ENCODE results near the gene KLHL21. TPM values are rescaled to one million over a fixed set of nuclear protein-coding genes. Genes with fewer than 3 reads are reported as not detected.
"Not testable (repeated sequence)": the region's sequence is repeated elsewhere in the genome, so short reads cannot be mapped to it uniquely, and the experiment has no call there.

KLHL21 gene
- total RNA-seq, 1 experiment from 2014 or later = 12.2 TPM

DNA sequence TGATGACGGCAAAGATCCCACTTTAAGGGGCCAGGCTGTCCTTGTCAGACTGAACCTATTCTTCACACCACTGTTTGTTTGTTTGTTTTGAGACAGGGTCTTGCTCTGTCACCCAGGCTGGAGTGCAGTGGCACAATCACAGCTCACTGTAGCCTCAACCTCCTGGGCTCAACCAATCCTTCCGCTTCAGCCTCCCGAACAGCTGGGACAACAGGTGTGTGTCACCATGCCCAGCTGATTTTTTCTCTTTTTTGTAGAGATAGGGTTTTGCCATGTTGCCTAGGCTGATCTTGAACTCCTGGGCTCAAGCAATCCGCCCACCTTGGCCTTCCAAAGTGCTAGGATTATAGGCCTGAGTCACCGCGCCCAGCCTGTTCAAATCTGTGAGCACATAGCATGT lies 34.1 kb upstream of the KLHL21 start:
- Histone ChIP-seq H3K9ac (ENCODE audit: low read length) (peak overlapping the region; percentile 46; the same call in 1 of the 2 replicates), H3K4me1 (ENCODE audit: low read length) (peaks cover 12% of the 10 kb centered on the region), H3K36me3 (ENCODE audit: insufficient read depth, low read length) (peaks cover 24% of the 10 kb centered on the region; the same call in 1 of the 2 replicates)
- not testable (repeated sequence) for H3K27me3 ChIP-seq (ENCODE audit: low read length); H3K9me2 ChIP-seq (replicated peaks; ENCODE audit: insufficient read depth, low read length); H3K9me3 ChIP-seq (ENCODE audit: low read length); H3K79me2 ChIP-seq (ENCODE audit: low read length); H4K20me1 ChIP-seq (ENCODE audit: insufficient read depth, low read depth, low read length); H3K4me2 ChIP-seq (ENCODE audit: low read depth, low read length, poor library complexity, severe bottlenecking); H2AFZ ChIP-seq (ENCODE audit: low read length); H3K4me3 ChIP-seq (ENCODE audit: low read length); H3K27ac ChIP-seq (ENCODE audit: low read length); DNase-seq

DNA sequence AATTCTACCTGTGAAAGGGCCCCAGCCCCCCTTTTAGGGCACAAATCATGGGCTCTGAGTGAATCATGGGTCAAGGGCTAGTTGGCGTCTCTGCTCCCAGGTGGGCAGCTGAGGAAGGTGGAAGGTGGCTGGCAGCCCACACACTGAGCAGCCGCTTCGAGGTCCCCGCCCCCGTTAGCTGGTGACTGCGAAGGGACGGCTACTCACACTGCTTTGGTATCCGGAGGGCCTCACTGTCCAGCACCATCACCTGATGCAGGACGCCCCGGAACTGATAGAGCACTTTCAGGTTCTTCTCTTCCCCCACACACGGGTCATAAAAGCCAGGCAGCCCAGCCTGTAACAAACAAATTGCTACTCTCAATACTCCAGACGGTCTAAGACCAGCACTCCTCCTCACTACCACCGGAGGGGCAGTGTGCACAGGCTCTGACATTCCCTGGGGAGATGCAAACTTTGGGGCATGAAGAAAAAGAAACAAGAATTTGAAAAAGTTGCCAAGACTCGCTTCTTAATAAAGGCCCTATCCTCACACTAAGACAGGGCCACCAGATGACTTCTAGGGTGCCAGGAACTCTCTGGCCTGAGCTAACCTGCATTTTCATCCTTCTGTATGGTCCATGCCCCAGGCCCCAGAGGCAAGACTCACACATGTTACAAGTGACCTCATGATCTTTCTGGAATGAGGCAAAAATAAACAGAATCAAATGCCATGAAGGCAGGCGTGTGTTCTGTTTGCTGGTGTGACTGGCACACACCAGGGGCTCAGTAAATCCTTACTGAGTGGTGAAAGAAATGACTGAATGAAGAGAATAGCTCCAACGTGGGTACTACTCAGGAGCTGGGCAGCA lies 33.5 kb upstream of the KLHL21 start:
- Histone ChIP-seq H3K9me2 (replicated peaks; ENCODE audit: insufficient read depth, low read length) (no peaks in the 10 kb centered on the region), H3K4me1 (ENCODE audit: low read length) (peaks cover 12% of the 10 kb centered on the region), H3K9me3 (ENCODE audit: low read length) (no peaks in the 10 kb centered on the region), H3K4me2 (ENCODE audit: low read depth, low read length, poor library complexity, severe bottlenecking) (no peak overlapping the region), H3K36me3 (ENCODE audit: insufficient read depth, low read length) (peaks cover 24% of the 10 kb centered on the region; the same call in 1 of the 2 replicates), H3K27ac (ENCODE audit: low read length) (no peak overlapping the region), H3K79me2 (ENCODE audit: low read length) (no peaks in the 10 kb centered on the region), H3K27me3 (ENCODE audit: low read length) (no peaks in the 10 kb centered on the region), H2AFZ (ENCODE audit: low read length) (no peak overlapping the region), H4K20me1 (ENCODE audit: insufficient read depth, low read depth, low read length) (no peaks in the 10 kb centered on the region), H3K4me3 (ENCODE audit: low read length) (no peak overlapping the region), H3K9ac (ENCODE audit: low read length) (peak overlapping the region; percentile 46)
- DNase-seq = peak; percentile 69

DNA sequence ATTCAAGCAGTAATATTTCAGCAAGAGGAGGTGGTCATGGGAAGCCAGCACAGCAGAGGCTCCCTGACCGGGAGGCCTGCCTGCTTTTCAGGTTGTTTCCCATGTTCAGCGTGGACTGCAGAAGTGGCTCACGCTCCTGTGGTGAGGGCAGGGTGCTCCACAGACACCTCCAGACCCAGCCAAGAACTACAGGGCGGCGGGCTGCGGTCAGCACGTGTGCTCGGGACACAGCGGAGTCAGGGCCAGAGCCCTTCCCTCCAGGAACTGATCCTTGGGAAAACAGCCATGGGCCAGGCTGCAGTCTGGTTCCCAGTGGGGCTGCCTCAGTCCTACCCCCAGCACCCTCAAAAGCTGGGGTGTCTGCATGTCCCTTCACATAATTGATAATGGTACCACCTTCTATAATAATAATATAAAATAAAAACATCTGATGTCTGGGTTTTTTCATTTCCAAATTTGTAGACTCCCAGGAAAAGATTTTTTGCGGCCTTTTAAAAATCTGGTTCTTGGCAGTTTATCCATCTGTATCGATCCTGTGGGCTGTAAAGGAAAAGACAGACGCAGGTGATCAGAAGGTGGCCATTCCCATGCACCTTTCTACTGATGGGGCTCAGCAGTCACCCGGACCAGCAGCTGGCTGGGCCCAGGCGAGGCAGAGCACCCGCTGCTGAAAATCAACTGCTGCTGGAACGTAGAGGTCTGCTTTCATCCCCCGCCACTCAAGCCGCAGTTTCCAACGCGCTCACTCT lies 32.7 kb upstream of the KLHL21 start:
- Histone ChIP-seq H3K4me3 (ENCODE audit: low read length) (no peak overlapping the region), H3K9ac (ENCODE audit: low read length) (no peak overlapping the region), H3K27ac (ENCODE audit: low read length) (no peak overlapping the region), H3K79me2 (ENCODE audit: low read length) (no peaks in the 10 kb centered on the region), H4K20me1 (ENCODE audit: insufficient read depth, low read depth, low read length) (no peaks in the 10 kb centered on the region), H3K9me3 (ENCODE audit: low read length) (no peaks in the 10 kb centered on the region), H3K4me2 (ENCODE audit: low read depth, low read length, poor library complexity, severe bottlenecking) (no peak overlapping the region), H3K4me1 (ENCODE audit: low read length) (peaks cover 12% of the 10 kb centered on the region), H3K36me3 (ENCODE audit: insufficient read depth, low read length) (peaks cover 24% of the 10 kb centered on the region; the same call in 1 of the 2 replicates), H3K9me2 (replicated peaks; ENCODE audit: insufficient read depth, low read length) (no peaks in the 10 kb centered on the region), H3K27me3 (ENCODE audit: low read length) (no peaks in the 10 kb centered on the region), H2AFZ (ENCODE audit: low read length) (no peak overlapping the region)
- DNase-seq = no peak

DNA sequence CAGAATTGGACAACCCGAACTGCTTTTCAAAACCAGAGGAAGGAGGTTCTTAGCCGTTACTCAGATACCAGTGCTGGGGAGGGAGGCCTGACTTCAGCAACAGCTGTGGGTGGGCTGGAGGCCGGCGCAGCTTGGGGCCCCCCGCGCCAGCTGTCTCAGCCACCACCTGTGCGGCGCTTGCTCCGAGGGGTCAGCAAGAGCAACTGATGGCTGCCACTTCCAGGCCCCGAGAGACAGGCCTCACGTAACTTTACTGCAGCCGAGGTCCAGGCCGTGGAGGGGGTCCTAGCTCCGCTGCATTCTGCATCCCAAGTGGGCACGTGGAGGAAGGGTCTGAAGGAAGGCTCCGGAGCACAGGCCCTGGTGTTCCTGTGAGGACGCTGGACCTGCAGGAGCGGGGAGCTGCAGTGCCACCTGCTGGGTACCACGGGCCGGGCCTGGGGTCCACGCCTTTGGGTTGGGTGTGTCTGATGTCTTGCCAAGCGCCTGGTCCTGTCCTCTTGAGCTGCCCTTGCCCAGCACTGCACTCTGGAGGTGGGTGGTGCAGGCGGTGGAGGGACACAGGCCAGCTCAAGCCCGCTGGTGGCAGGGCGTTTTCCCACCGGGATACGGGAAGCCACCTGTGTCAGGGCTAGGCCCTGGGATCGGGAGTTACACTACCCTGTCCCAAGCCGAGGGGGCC lies 31.8 kb upstream of the KLHL21 start:
- peak; percentile 71 for DNase-seq
- Histone ChIP-seq H3K4me3 (ENCODE audit: low read length) (no peak overlapping the region), H3K4me2 (ENCODE audit: low read depth, low read length, poor library complexity, severe bottlenecking) (no peak overlapping the region), H3K4me1 (ENCODE audit: low read length) (peaks cover 12% of the 10 kb centered on the region), H3K36me3 (ENCODE audit: insufficient read depth, low read length) (peaks cover 21% of the 10 kb centered on the region; the same call in 1 of the 2 replicates), H3K79me2 (ENCODE audit: low read length) (no peaks in the 10 kb centered on the region), H3K9ac (ENCODE audit: low read length) (no peak overlapping the region), H3K9me3 (ENCODE audit: low read length) (no peaks in the 10 kb centered on the region), H2AFZ (ENCODE audit: low read length) (no peak overlapping the region), H3K27me3 (ENCODE audit: low read length) (no peaks in the 10 kb centered on the region), H3K27ac (ENCODE audit: low read length) (no peak overlapping the region), H4K20me1 (ENCODE audit: insufficient read depth, low read depth, low read length) (no peaks in the 10 kb centered on the region), H3K9me2 (replicated peaks; ENCODE audit: insufficient read depth, low read length) (no peaks in the 10 kb centered on the region)

DNA sequence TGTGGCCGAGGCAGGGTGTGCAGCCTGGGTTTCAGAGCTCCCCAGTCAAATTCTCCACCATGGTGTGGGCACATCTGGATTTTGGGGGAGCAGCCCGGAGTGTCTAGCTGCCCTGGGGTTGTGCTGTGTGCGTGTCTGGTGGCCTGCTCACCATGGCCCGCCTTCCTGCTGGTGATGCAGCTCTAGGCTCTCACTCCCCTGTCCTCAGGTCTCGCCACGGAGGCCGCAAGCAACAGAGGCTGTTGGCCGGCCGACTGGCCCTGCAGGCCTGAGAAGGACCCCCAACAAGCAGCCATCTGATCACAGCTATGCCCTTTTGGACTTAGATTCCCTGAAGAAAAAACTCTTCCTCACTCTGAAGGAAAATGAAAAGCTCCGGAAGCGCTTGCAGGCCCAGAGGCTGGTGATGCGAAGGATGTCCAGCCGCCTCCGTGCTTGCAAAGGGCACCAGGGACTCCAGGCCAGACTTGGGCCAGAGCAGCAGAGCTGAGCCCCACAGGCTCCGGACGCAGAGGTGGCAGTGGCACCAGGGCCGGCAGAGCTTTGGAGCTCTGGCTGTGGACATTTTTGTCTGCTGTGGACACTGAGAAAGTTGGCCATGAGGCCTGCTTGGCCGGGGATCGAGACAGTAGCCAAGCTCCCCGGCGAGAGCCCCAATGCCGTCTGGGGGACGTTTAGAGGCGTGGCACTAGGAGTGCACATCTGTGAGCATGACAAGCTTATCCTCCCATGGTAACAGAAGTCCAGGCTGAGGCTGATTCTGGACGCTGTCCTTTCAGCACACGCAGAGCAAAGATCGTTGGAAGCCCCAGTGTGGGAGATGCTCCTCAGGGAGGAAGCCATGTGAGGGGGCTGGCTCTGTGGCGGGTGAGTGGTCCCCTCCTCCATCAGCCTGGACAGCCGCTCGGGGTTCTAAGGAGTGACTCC lies 30.2 kb upstream of the KLHL21 start:
- H3K27me3 ChIP-seq (ENCODE audit: low read length) = no peaks in the 10 kb centered on the region
- H3K4me2 ChIP-seq (ENCODE audit: low read depth, low read length, poor library complexity, severe bottlenecking) = no peak overlapping the region
- no peak overlapping the region for H3K9ac ChIP-seq (ENCODE audit: low read length)
- no peak overlapping the region for H3K4me3 ChIP-seq (ENCODE audit: low read length)
- H3K27ac ChIP-seq (ENCODE audit: low read length) = no peak overlapping the region
- H3K36me3 ChIP-seq (ENCODE audit: insufficient read depth, low read length) = peaks cover 14% of the 10 kb centered on the region; the same call in 1 of the 2 replicates
- peaks cover 2% of the 10 kb centered on the region; the same call in 1 of the 2 replicates for H3K79me2 ChIP-seq (ENCODE audit: low read length)
- H3K9me2 ChIP-seq (replicated peaks; ENCODE audit: insufficient read depth, low read length) = no peaks in the 10 kb centered on the region
- H3K4me1 ChIP-seq (ENCODE audit: low read length) = peaks cover 12% of the 10 kb centered on the region
- DNase-seq = no peak
- H3K9me3 ChIP-seq (ENCODE audit: low read length) = no peaks in the 10 kb centered on the region
- no peaks in the 10 kb centered on the region for H4K20me1 ChIP-seq (ENCODE audit: insufficient read depth, low read depth, low read length)
- no peak overlapping the region for H2AFZ ChIP-seq (ENCODE audit: low read length)

DNA sequence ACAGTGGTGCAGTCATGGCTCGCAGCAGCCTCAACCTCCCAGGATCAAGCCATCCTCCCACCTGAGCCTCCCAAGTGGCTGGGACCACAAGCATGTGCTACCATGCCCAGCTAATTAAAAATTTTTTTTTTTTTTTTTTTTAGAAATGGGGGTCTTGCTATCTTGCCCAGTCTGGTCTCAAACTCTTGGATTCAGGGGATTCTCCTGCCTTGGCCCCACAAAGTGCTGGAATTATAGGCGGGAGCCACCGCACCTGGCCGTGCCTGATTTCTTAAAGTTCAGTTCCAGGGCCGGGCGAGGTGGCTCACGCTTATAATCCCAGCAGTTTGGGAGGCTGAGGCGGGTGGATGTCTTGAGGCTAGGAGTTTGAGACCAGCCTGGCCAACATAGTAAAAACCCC lies 28.4 kb upstream of the KLHL21 start:
- Histone ChIP-seq H2AFZ (ENCODE audit: low read length) (no peak overlapping the region), H3K27me3 (ENCODE audit: low read length) (no peaks in the 10 kb centered on the region), H4K20me1 (ENCODE audit: insufficient read depth, low read depth, low read length) (no peaks in the 10 kb centered on the region), H3K4me2 (ENCODE audit: low read depth, low read length, poor library complexity, severe bottlenecking) (no peak overlapping the region), H3K79me2 (ENCODE audit: low read length) (peaks cover 20% of the 10 kb centered on the region), H3K4me3 (ENCODE audit: low read length) (no peak overlapping the region), H3K9ac (ENCODE audit: low read length) (no peak overlapping the region), H3K9me2 (replicated peaks; ENCODE audit: insufficient read depth, low read length) (no peaks in the 10 kb centered on the region), H3K4me1 (ENCODE audit: low read length) (peaks cover 8% of the 10 kb centered on the region), H3K9me3 (ENCODE audit: low read length) (no peaks in the 10 kb centered on the region), H3K27ac (ENCODE audit: low read length) (no peak overlapping the region), H3K36me3 (ENCODE audit: insufficient read depth, low read length) (0 out of 2 replicates have a peak, but pooled peaks cover 4% of the 10 kb centered on the region)
- no peak for DNase-seq

DNA sequence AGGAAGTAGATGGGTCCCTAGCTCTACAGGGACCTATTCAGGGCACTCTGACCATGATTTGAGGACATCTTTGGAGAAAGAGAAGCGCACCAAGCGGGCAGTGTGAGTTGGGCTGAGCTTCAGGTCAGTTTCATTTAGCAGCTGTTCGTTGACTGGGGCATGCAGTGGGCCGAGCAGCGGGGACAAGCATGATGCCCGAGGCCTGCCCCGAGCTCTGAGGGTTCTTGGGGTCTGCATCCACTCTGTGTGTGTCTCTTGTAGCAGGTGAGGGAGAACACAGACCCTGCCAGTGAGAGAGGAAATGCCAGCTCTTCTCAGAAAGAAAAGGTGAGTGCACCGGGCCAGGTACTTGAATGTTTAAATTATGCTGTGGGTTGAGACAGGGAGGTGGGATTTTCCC lies 27.4 kb upstream of the KLHL21 start:
- H3K9me2 ChIP-seq (replicated peaks; ENCODE audit: insufficient read depth, low read length) = no peaks in the 10 kb centered on the region
- H3K36me3 ChIP-seq (ENCODE audit: insufficient read depth, low read length) = 0 out of 2 replicates have a peak, but pooled peaks cover 4% of the 10 kb centered on the region
- no peak overlapping the region for H3K27ac ChIP-seq (ENCODE audit: low read length)
- no peak overlapping the region for H3K4me2 ChIP-seq (ENCODE audit: low read depth, low read length, poor library complexity, severe bottlenecking)
- no peaks in the 10 kb centered on the region for H3K27me3 ChIP-seq (ENCODE audit: low read length)
- H3K4me1 ChIP-seq (ENCODE audit: low read length) = peaks cover 7% of the 10 kb centered on the region
- no peak for DNase-seq
- no peak overlapping the region for H3K9ac ChIP-seq (ENCODE audit: low read length)
- H3K4me3 ChIP-seq (ENCODE audit: low read length) = no peak overlapping the region
- peaks cover 28% of the 10 kb centered on the region for H3K79me2 ChIP-seq (ENCODE audit: low read length)
- H2AFZ ChIP-seq (ENCODE audit: low read length) = no peak overlapping the region
- H3K9me3 ChIP-seq (ENCODE audit: low read length) = no peaks in the 10 kb centered on the region
- no peaks in the 10 kb centered on the region for H4K20me1 ChIP-seq (ENCODE audit: insufficient read depth, low read depth, low read length)

Data from Karpas-422 (cell line).